ENCODE results near the gene NUAK1.

DNA sequence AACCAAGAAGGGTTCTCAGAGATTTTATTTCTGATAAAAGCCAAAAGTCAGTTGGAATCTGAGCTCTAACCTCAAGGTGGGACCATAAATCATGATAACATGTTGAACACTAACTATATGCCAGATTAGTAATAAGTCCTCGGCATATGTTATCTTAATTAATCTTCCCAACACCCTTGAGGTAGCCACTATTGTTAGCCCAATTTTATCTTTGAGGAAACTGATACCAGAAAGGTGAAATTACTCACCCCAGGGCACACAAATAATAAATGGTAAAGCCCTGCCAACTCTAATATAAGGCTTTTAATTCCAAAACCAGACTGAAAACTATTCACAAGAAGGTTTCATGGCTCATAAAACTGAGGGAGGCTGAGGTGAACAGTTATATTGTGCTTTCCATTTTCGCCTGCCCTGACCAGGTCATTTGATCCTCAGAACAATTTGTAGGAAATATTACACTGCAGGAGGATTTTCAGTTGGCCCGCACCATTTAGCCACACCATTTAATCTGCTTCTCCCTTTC is 16.1 kb upstream of the NUAK1 start:
- TF ChIP-seq, protein P1, sequence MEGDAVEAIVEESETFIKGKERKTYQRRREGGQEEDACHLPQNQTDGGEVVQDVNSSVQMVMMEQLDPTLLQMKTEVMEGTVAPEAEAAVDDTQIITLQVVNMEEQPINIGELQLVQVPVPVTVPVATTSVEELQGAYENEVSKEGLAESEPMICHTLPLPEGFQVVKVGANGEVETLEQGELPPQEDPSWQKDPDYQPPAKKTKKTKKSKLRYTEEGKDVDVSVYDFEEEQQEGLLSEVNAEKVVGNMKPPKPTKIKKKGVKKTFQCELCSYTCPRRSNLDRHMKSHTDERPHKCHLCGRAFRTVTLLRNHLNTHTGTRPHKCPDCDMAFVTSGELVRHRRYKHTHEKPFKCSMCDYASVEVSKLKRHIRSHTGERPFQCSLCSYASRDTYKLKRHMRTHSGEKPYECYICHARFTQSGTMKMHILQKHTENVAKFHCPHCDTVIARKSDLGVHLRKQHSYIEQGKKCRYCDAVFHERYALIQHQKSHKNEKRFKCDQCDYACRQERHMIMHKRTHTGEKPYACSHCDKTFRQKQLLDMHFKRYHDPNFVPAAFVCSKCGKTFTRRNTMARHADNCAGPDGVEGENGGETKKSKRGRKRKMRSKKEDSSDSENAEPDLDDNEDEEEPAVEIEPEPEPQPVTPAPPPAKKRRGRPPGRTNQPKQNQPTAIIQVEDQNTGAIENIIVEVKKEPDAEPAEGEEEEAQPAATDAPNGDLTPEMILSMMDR (IDR thresholded peaks at IDR 0.05) = no peak
- TF ChIP-seq POLR2A (IDR thresholded peaks at IDR 0.05) = no peak
